Tibial nerve (tissue), 4 donors: ENCODE data around the gene APOBEC3F. TPM values are rescaled to one million over a fixed set of nuclear protein-coding genes. Genes with fewer than 3 reads are reported as not detected.
A peak's percentile ranks its signal among the peaks of the same experiment; 100 is the strongest.

Source experiments
- DNase-seq, 2 donors: peaks; one replicate each; pipeline ENCODE4 v3.0.0-alpha.2; 2019; ENCODE audit warnings: low spot score in 2 of 2
- H3K27ac ChIP-seq, 4 donors: fragments of 200-600 bp; sonication (generic) in 3 of 4; one replicate each; pipeline ENCODE4 v1.5.1; 2017 to 2019; ENCODE audit warnings: mild to moderate bottlenecking in 1 of 4
- H3K27me3 ChIP-seq, 2 donors: fragments of 200-600 bp; sonication (generic) in 1 of 2; one replicate each; pipeline versions ENCODE4 v1.5.1 to v1.6.0; 2017 to 2019
- H3K36me3 ChIP-seq, 3 donors: fragments of 200-600 bp; sonication (generic); one replicate each; pipeline ENCODE4 v1.5.1; 2018 to 2019
- H3K4me1 ChIP-seq, 4 donors: fragments of 200-600 bp; sonication (generic) in 3 of 4; one replicate each; pipeline ENCODE4 v1.5.1; 2017 to 2019
- H3K4me3 ChIP-seq, 4 donors: fragments of 200-600 bp; sonication (generic) in 3 of 4; one replicate each; pipeline ENCODE4 v1.5.1; 2017 to 2019; ENCODE audit warnings: mild to moderate bottlenecking in 1 of 4, moderate library complexity in 1 of 4
- H3K9me3 ChIP-seq, 4 donors: fragments of 200-600 bp; sonication (generic) in 3 of 4; one replicate each; pipeline ENCODE4 v1.5.1; 2017 to 2019
- EP300 ChIP-seq, 2 donors: sonication (generic); formaldehyde crosslinking; IDR thresholded peaks; one replicate each; pipeline ENCODE4 v1.6.1; 2017; ENCODE audit warnings: antibody characterized with exemption in 2 of 2, mild to moderate bottlenecking in 1 of 2
- POLR2A ChIP-seq, 2 donors: fragments of 450-650 bp; IDR thresholded peaks; one replicate each; pipeline ENCODE4 v1.6.1; 2017; ENCODE audit warnings: antibody characterized with exemption in 2 of 2, mild to moderate bottlenecking in 2 of 2, moderate library complexity in 2 of 2
- WGBS, 2 donors: methylation state at CpG; one replicate each; pipeline ENCODE4 v1.1.5; 2018; 5-methylcytosine and 5-hydroxymethylcytosine counted together
- total RNA-seq, 4 donors: library from RNA; depleted of rRNA; stranded (reverse); fragments of >200 nt; gene quantifications; one replicate each; pipeline ENCODE4 v1.1.0, GENCODE V29; 2016
- TF ChIP-seq, protein P1 (sequence below), 5 experiments: fragments of 200-600 bp in 3 of 5; fragments of 450-650 bp in 2 of 5; sonication (generic) in 3 of 5; IDR thresholded peaks; one replicate each; pipeline ENCODE4 v1.5.1; 2016 to 2019; ENCODE audit warnings: antibody characterized with exemption in 5 of 5, mild to moderate bottlenecking in 3 of 5, moderate library complexity in 2 of 5

APOBEC3F gene
- total RNA-seq, 4 donors from 2014 or later, result 3.5 to 7.8 (median 5.2) TPM

GRCh38 chr22:39084666-39085065 is 44.0 kb downstream of the APOBEC3F start:
- Histone ChIP-seq H3K27ac (no peak overlapping the region), H3K4me1 (peaks cover 0 to 6% (median 0%) of the 10 kb centered on the region in 4 donors), H3K9me3 (no peaks in the 10 kb centered on the region), H3K36me3 (peaks cover 0 to 43% (median 0%) of the 10 kb centered on the region in 3 donors), H3K4me3 (no peak overlapping the region), H3K27me3 (no peaks in the 10 kb centered on the region)
- WGBS, 2 donors, result 76 to 89% methylated on average over 7 to 8 of the region's 8 CpGs
- DNase-seq, result no peak
- TF ChIP-seq, protein P1, sequence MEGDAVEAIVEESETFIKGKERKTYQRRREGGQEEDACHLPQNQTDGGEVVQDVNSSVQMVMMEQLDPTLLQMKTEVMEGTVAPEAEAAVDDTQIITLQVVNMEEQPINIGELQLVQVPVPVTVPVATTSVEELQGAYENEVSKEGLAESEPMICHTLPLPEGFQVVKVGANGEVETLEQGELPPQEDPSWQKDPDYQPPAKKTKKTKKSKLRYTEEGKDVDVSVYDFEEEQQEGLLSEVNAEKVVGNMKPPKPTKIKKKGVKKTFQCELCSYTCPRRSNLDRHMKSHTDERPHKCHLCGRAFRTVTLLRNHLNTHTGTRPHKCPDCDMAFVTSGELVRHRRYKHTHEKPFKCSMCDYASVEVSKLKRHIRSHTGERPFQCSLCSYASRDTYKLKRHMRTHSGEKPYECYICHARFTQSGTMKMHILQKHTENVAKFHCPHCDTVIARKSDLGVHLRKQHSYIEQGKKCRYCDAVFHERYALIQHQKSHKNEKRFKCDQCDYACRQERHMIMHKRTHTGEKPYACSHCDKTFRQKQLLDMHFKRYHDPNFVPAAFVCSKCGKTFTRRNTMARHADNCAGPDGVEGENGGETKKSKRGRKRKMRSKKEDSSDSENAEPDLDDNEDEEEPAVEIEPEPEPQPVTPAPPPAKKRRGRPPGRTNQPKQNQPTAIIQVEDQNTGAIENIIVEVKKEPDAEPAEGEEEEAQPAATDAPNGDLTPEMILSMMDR (IDR thresholded peaks at IDR 0.05), result no peak
- TF ChIP-seq POLR2A (IDR thresholded peaks at IDR 0.05), result no peak
- no peak for TF ChIP-seq EP300 (IDR thresholded peaks at IDR 0.05)

- no peak for DNase-seq
- Histone ChIP-seq H3K4me1 (peaks cover 0 to 6% (median 0%) of the 10 kb centered on the region in 4 donors), H3K27ac (no peak overlapping the region), H3K27me3 (no peaks in the 10 kb centered on the region), H3K4me3 (no peak overlapping the region), H3K36me3 (peaks cover 0 to 26% (median 0%) of the 10 kb centered on the region in 3 donors), H3K9me3 (no peaks in the 10 kb centered on the region)
- 89 to 94% methylated on average over 6 of the region's 6 CpGs for WGBS, 2 donors
- TF ChIP-seq POLR2A (IDR thresholded peaks at IDR 0.05) (no peak), EP300 (IDR thresholded peaks at IDR 0.05) (no peak)
- TF ChIP-seq, protein P1 (IDR thresholded peaks at IDR 0.05), result no peak
Measured at GRCh38 chr22:39087098-39087497, 46.4 kb downstream of the APOBEC3F start.

- Histone ChIP-seq H3K27ac (no peak overlapping the region), H3K4me3 (no peak overlapping the region), H3K9me3 (no peaks in the 10 kb centered on the region), H3K4me1 (peaks cover 0 to 6% (median 0%) of the 10 kb centered on the region in 4 donors), H3K36me3 (peaks cover 0 to 18% (median 0%) of the 10 kb centered on the region in 3 donors), H3K27me3 (no peaks in the 10 kb centered on the region)
- DNase-seq, result no peak
- WGBS, 2 donors, result 61 to 63% methylated on average over 18 of the region's 18 CpGs
- TF ChIP-seq, protein P1 (IDR thresholded peaks at IDR 0.05), result no peak
- TF ChIP-seq POLR2A (IDR thresholded peaks at IDR 0.05) (no peak), EP300 (IDR thresholded peaks at IDR 0.05) (no peak)
Measured at GRCh38 chr22:39087881-39088684, 47.4 kb downstream of the APOBEC3F start.

GRCh38 chr22:39088685-39089032 is 48.0 kb downstream of the APOBEC3F start:
- H3K4me1 ChIP-seq, result peaks cover 0 to 6% (median 0%) of the 10 kb centered on the region in 4 donors
- peaks cover 0 to 18% (median 0%) of the 10 kb centered on the region in 3 donors for H3K36me3 ChIP-seq
- H3K27ac ChIP-seq, result no peak overlapping the region
- no peak for DNase-seq
- 76 to 90% methylated on average over 5 of the region's 5 CpGs for WGBS, 2 donors
- H3K4me3 ChIP-seq, result no peak overlapping the region
- no peaks in the 10 kb centered on the region for H3K27me3 ChIP-seq
- TF ChIP-seq EP300 (IDR thresholded peaks at IDR 0.05), result no peak
- no peak for TF ChIP-seq POLR2A (IDR thresholded peaks at IDR 0.05)
- TF ChIP-seq, protein P1 (IDR thresholded peaks at IDR 0.05), result no peak
- no peaks in the 10 kb centered on the region for H3K9me3 ChIP-seq

DNA sequence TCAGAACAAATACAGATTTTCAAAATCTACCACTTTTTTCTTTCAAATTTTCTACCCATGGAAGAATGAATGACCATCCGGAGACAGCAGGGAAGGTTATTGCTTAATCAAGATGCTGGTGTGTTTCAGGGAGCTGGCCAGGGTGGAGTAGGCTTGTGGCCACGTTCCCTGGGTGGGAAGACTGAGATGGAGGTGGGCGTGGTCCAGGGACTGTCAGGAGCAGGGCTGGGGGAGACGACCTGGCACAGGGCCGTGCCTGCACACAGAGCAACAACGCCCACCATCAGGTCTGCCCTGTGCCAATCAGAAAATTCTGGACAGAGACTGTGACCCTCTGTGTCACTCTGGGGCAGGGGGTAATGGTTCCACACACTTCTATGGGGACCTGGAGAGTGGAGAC is 49.3 kb downstream of the APOBEC3F start:
- peaks cover 0 to 6% (median 0%) of the 10 kb centered on the region in 4 donors for H3K4me1 ChIP-seq
- TF ChIP-seq EP300 (IDR thresholded peaks at IDR 0.05), result no peak
- TF ChIP-seq, protein P1 (IDR thresholded peaks at IDR 0.05), result no peak
- TF ChIP-seq POLR2A (IDR thresholded peaks at IDR 0.05), result no peak
- H3K9me3 ChIP-seq, result no peaks in the 10 kb centered on the region
- H3K27ac ChIP-seq, result peak overlapping the region in 1 of 4 donors; percentile 47
- peaks cover 0 to 14% (median 0%) of the 10 kb centered on the region in 3 donors for H3K36me3 ChIP-seq
- 63 to 71% methylated on average over 3 to 6 of the region's 6 CpGs for WGBS, 2 donors
- no peak for DNase-seq
- no peak overlapping the region for H3K4me3 ChIP-seq
- no peaks in the 10 kb centered on the region for H3K27me3 ChIP-seq
